ENCODE measurements around the gene CAMKV. TPM values are rescaled to one million over a fixed set of nuclear protein-coding genes. Genes with fewer than 3 reads are reported as not detected.

The CAMKV gene
- total RNA-seq, 2 experiments from 2014 or later: 0.28 TPM; not detected in 1

- ChIA-PET CTCF (interaction anchor here (0.6 kb wide), 1 partner anchor 43 kb away, joined by 3 read pairs; no protein-coding TSS in a partner anchor), POLR2A (interaction anchor here (1.0 kb wide), 1 partner anchor 99 kb away, joined by 3 read pairs; the partner anchor contains the start of gene INKA1)
- intact Hi-C loops (cut with DNase I, micrococcal nuclease): loop anchor here in 1 of 2 experiments (5.0 kb wide), 2 partner anchors 40 to 115 kb away; partner anchors contain the start of genes IP6K1 and RBM6
- Mint-ChIP-seq H3K27ac (no peak overlapping the region), H3K4me1 (ENCODE audit: low read depth) (peaks cover 33% of the 10 kb centered on the region), H3K36me3 (ENCODE audit: low read depth) (no peaks in the 10 kb centered on the region), H3K9me3 (no peaks in the 10 kb centered on the region), H3K4me3 (no peak overlapping the region), H3K27me3 (no peaks in the 10 kb centered on the region)
- Histone ChIP-seq H3K27me3 (ENCODE audit: control insufficient read depth in 1 of 2, insufficient read depth in 2 of 2, low read length in 2 of 2) (no peaks in the 10 kb centered on the region), H3K4me1 (ENCODE audit: insufficient read depth, low read length) (peaks cover 39% of the 10 kb centered on the region), H3K36me3 (ENCODE audit: insufficient read depth, low read length) (no peaks in the 10 kb centered on the region), H3K4me3 (ENCODE audit: low read length) (no peak overlapping the region), H3K9me3 (ENCODE audit: control insufficient read depth in 1 of 2, insufficient read depth in 1 of 2, low read length in 2 of 2) (no peaks in the 10 kb centered on the region), H3K27ac (ENCODE audit: low read depth in 1 of 2, low read length in 2 of 2) (no peak overlapping the region)
- TF ChIP-seq, protein P1, sequence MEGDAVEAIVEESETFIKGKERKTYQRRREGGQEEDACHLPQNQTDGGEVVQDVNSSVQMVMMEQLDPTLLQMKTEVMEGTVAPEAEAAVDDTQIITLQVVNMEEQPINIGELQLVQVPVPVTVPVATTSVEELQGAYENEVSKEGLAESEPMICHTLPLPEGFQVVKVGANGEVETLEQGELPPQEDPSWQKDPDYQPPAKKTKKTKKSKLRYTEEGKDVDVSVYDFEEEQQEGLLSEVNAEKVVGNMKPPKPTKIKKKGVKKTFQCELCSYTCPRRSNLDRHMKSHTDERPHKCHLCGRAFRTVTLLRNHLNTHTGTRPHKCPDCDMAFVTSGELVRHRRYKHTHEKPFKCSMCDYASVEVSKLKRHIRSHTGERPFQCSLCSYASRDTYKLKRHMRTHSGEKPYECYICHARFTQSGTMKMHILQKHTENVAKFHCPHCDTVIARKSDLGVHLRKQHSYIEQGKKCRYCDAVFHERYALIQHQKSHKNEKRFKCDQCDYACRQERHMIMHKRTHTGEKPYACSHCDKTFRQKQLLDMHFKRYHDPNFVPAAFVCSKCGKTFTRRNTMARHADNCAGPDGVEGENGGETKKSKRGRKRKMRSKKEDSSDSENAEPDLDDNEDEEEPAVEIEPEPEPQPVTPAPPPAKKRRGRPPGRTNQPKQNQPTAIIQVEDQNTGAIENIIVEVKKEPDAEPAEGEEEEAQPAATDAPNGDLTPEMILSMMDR (IDR thresholded peaks at IDR 0.05): no peak
- no peak for ATAC-seq (ENCODE audit: poor library complexity)
- DNase-seq: no peak
Measured at GRCh38 chr3:49902511-49903345, 33.0 kb upstream of the CAMKV start.

GRCh38 chr3:49901366-49902339, 31.9 kb upstream of the CAMKV start:
- H3K36me3 ChIP-seq (ENCODE audit: insufficient read depth, low read length): no peaks in the 10 kb centered on the region
- no peak overlapping the region for H3K27ac ChIP-seq (ENCODE audit: low read depth in 1 of 2, low read length in 2 of 2)
- no peaks in the 10 kb centered on the region for H3K36me3 Mint-ChIP-seq (ENCODE audit: low read depth)
- TF ChIP-seq, protein P1 (IDR thresholded peaks at IDR 0.05): no peak
- peaks cover 35% of the 10 kb centered on the region for H3K4me1 ChIP-seq (ENCODE audit: insufficient read depth, low read length)
- H3K27me3 Mint-ChIP-seq: no peaks in the 10 kb centered on the region
- H3K4me3 ChIP-seq (ENCODE audit: low read length): no peak overlapping the region
- ChIA-PET CTCF (no interaction called here), POLR2A (interaction anchor here (0.6 to 1.0 kb wide), 3 partner anchors 28 to 116 kb away, joined by 3 read pairs; partner anchors contain the start of genes INKA1, IP6K1 and MON1A)
- no peak overlapping the region for H3K27ac Mint-ChIP-seq
- H3K4me1 Mint-ChIP-seq (ENCODE audit: low read depth): peaks cover 26% of the 10 kb centered on the region
- intact Hi-C loops (cut with DNase I, micrococcal nuclease): loop anchor here in 1 of 2 experiments (5.0 kb wide), 2 partner anchors 41 to 114 kb away; partner anchors contain the start of genes IP6K1 and RBM6
- no peaks in the 10 kb centered on the region for H3K9me3 Mint-ChIP-seq
- ATAC-seq (ENCODE audit: poor library complexity): no peak
- no peaks in the 10 kb centered on the region for H3K27me3 ChIP-seq (ENCODE audit: control insufficient read depth in 1 of 2, insufficient read depth in 2 of 2, low read length in 2 of 2)
- no peak overlapping the region for H3K4me3 Mint-ChIP-seq
- no peaks in the 10 kb centered on the region for H3K9me3 ChIP-seq (ENCODE audit: control insufficient read depth in 1 of 2, insufficient read depth in 1 of 2, low read length in 2 of 2)
- DNase-seq: peak in 1 of 14 experiments; percentile 27

DNA sequence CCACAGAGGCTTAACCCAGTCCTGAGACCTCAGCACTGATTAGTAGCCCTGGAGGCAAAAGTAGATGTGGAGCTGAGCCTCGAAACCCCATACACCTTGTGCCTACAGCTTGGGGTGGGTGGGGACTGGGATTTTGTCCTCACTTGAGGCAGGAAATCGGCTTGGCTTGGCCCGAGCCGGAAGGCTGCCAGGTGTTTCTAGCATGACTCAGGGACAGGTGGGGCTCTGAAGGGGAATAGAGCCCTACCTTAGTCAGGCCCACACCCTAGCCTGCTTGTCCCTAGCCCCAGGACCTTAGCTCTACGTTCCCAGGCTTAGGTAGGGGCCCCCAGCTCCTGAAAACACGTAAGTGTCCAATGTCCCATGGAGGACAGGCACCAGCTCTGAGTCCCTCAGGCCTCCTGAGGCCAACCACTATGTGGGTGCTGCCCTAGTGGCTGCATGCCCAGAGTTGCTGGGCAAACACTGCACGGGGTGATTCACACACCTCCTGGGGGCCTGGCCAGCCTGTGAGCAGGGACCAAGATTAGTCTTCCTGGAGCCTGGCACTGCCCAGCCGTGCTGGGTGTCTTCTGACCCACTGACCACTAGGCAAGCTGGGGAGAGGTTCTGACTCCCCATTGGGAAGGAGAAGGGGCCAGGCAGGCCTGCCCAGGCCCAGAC, 30.9 kb upstream of the CAMKV start:
- H3K27me3 ChIP-seq (ENCODE audit: control insufficient read depth in 1 of 2, insufficient read depth in 2 of 2, low read length in 2 of 2): no peaks in the 10 kb centered on the region
- Mint-ChIP-seq H3K27ac (no peak overlapping the region), H3K4me1 (ENCODE audit: low read depth) (peaks cover 15% of the 10 kb centered on the region), H3K27me3 (no peaks in the 10 kb centered on the region), H3K9me3 (no peaks in the 10 kb centered on the region), H3K4me3 (no peak overlapping the region), H3K36me3 (ENCODE audit: low read depth) (no peaks in the 10 kb centered on the region)
- ATAC-seq (ENCODE audit: poor library complexity) (no peak), DNase-seq (no peak)
- no peaks in the 10 kb centered on the region for H3K36me3 ChIP-seq (ENCODE audit: insufficient read depth, low read length)
- TF ChIP-seq, protein P1 (IDR thresholded peaks at IDR 0.05): no peak
- H3K4me1 ChIP-seq (ENCODE audit: insufficient read depth, low read length): peaks cover 25% of the 10 kb centered on the region
- CTCF ChIA-PET: no interaction called here
- POLR2A ChIA-PET: no interaction called here
- no peaks in the 10 kb centered on the region for H3K9me3 ChIP-seq (ENCODE audit: control insufficient read depth in 1 of 2, insufficient read depth in 1 of 2, low read length in 2 of 2)
- intact Hi-C loops (cut with DNase I, micrococcal nuclease): loop anchor here in 1 of 2 experiments (5.0 kb wide), 2 partner anchors 42 to 113 kb away; partner anchors contain the start of genes IP6K1 and RBM6
- no peak overlapping the region for H3K4me3 ChIP-seq (ENCODE audit: low read length)
- H3K27ac ChIP-seq (ENCODE audit: low read depth in 1 of 2, low read length in 2 of 2): no peak overlapping the region

Measured in CD4-positive, alpha-beta T cell (primary cell).